K562 (cell line): ENCODE measurements around the gene KCNQ5. TPM values are rescaled to one million over a fixed set of nuclear protein-coding genes. Genes with fewer than 3 reads are reported as not detected.

Experiments
- ATAC-seq: fragments of 200-7000 bp; cut with Tn5 transposase; 3 replicates; pipeline ENCODE4 v1.9.1; 2020; ENCODE audit warnings: moderate library complexity
- BruUV-seq: library from RNA; stranded (reverse); fragments of 400-500 nt; replicated peaks from 2 replicates; lab custom pipeline; 2021; lab: Mats Ljungman, UMichigan
- CTCF ChIA-PET: fragments of 300-600 bp; formaldehyde crosslinking; extraction: SDS; loops from one replicate; lab custom pipeline; 2021; ENCODE audit warnings: low intra/inter-chr PET ratio; lab: Yijun Ruan, JAX
- POLR2A ChIA-PET: fragments of 300-600, 350-650 bp; sonication (Branson Sonifier 250); formaldehyde crosslinking; extraction: SDS; loops from one replicate; lab custom pipeline; 2021; ENCODE audit warnings: antibody characterized with exemption, inconsistent platforms; lab: Yijun Ruan, JAX
- DNase-seq, 4 experiments: peaks; one replicate each; pipeline versions ENCODE4 v3.0.0 to v3.0.0-alpha.2; 2011 to 2018; ENCODE audit warnings: low spot score in 3 of 4, mixed read lengths in 3 of 4; ENCODE audit errors: extremely low read depth in 1 of 4
- FAIRE-seq: peaks from 2 replicates; lab custom pipeline; 2011; peaks lifted over from hg19 to GRCh38; lab: Jason Lieb, UNC
- H2AFZ ChIP-seq: 2 replicates; pipeline ENCODE4 v1.6.0; 2011; ENCODE audit warnings: low read depth, low read length, control low read depth, inconsistent platforms
- H3K27ac ChIP-seq: fragments of 200-600 bp; 3 replicates; pipeline ENCODE4 v1.8.0; 2011; ENCODE audit warnings: low read depth, mild to moderate bottlenecking, control low read depth, inconsistent platforms, low read length, moderate library complexity, mixed read lengths; ENCODE audit errors: extremely low read depth
- H3K27me3 ChIP-seq, 2 experiments: fragments of 300-600 bp in 1 of 2; 2 replicates in 1 of 2; 3 replicates in 1 of 2; pipeline versions ENCODE4 v1.6.0 to v1.8.0; 2011; ENCODE audit warnings: inconsistent platforms in 2 of 2, low read length in 2 of 2, mild to moderate bottlenecking in 1 of 2, mixed read lengths in 1 of 2, moderate library complexity in 1 of 2; ENCODE audit not compliant: control insufficient read depth in 2 of 2, insufficient read depth in 2 of 2
- H3K36me3 ChIP-seq: fragments of 300-600 bp; 3 replicates; pipeline ENCODE4 v1.8.0; 2011; ENCODE audit warnings: mild to moderate bottlenecking, low read length, inconsistent platforms; ENCODE audit not compliant: control insufficient read depth, insufficient read depth
- H3K4me1 ChIP-seq, 2 experiments: fragments of 200-600 bp in 1 of 2; replicated peaks in 1 of 2; 2 replicates in 1 of 2; 3 replicates in 1 of 2; pipeline versions ENCODE4 v1.5.1 to v1.8.0; 2011; ENCODE audit warnings: inconsistent platforms in 2 of 2, low read length in 2 of 2, mild to moderate bottlenecking in 1 of 2, mixed read lengths in 1 of 2, moderate library complexity in 1 of 2; ENCODE audit not compliant: control insufficient read depth in 2 of 2, insufficient read depth in 2 of 2
- H3K4me2 ChIP-seq: 2 replicates; pipeline ENCODE4 v1.6.1; 2011; ENCODE audit warnings: low read length, control low read depth, inconsistent platforms, mixed read lengths; ENCODE audit not compliant: insufficient read depth
- H3K4me3 ChIP-seq: fragments of 200-600 bp; sonication (generic), shearing (Covaris generic); 2 replicates; pipeline ENCODE4 v1.5.1; 2016; ENCODE audit warnings: control low read depth, inconsistent platforms
- H3K79me2 ChIP-seq: fragments of 200-600 bp; 3 replicates; pipeline ENCODE4 v1.8.0; 2011; ENCODE audit warnings: low read length, inconsistent platforms; ENCODE audit not compliant: control insufficient read depth, insufficient read depth
- H3K9ac ChIP-seq, 2 experiments: 2 replicates each; pipeline versions ENCODE4 v1.6.0 to v1.6.1; 2011; ENCODE audit warnings: low read depth in 2 of 2, low read length in 2 of 2, control low read depth in 1 of 2, inconsistent platforms in 1 of 2, mild to moderate bottlenecking in 1 of 2, mixed read lengths in 1 of 2; ENCODE audit not compliant: insufficient read depth in 1 of 2
- H3K9me1 ChIP-seq: one replicate; pipeline ENCODE4 v1.6.0; 2011; ENCODE audit warnings: inconsistent platforms, mild to moderate bottlenecking, low read length, moderate library complexity; ENCODE audit not compliant: control insufficient read depth, insufficient read depth
- H3K9me3 ChIP-seq: replicated peaks from 2 replicates; pipeline ENCODE4 v1.5.1; 2011; ENCODE audit warnings: low read depth, low read length, inconsistent platforms; ENCODE audit not compliant: control insufficient read depth, insufficient read depth
- H4K20me1 ChIP-seq: replicated peaks from 2 replicates; pipeline ENCODE4 v1.6.1; 2011; ENCODE audit warnings: low read length, inconsistent platforms, mixed read lengths; ENCODE audit not compliant: control insufficient read depth, insufficient read depth
- ILF3 ChIP-seq: fragments of 450-650 bp; IDR thresholded peaks from 2 replicates; pipeline ENCODE4 v1.6.1; 2018; ENCODE audit warnings: antibody characterized with exemption, mild to moderate bottlenecking, moderate library complexity, borderline replicate concordance
- MAFF ChIP-seq: IDR thresholded peaks from 2 replicates; pipeline ENCODE4 v1.6.1; 2012; ENCODE audit warnings: low read length, improper control_type of control experiment
- MAFK ChIP-seq: IDR thresholded peaks from 2 replicates; pipeline ENCODE4 v1.6.1; 2011; ENCODE audit warnings: low read length, improper control_type of control experiment
- MECOM ChIP-seq: fragments of 250-450 bp; sonication (Bioruptor Pico); IDR thresholded peaks from 2 replicates; pipeline ENCODE4 v1.8.0; 2022; ENCODE audit warnings: inconsistent platforms
- RUNX1 ChIP-seq: sonication (generic); IDR thresholded peaks from 2 replicates; pipeline ENCODE4 v1.6.1; 2016; ENCODE audit warnings: antibody characterized with exemption, low read depth
- SIN3A ChIP-seq, 2 experiments: fragments of 150-350 bp in 1 of 2; IDR thresholded peaks; 2 replicates each; pipeline ENCODE4 v1.6.1; 2011 to 2016; ENCODE audit warnings: borderline replicate concordance in 2 of 2, low read depth in 2 of 2, low read length in 2 of 2, mild to moderate bottlenecking in 2 of 2, moderate library complexity in 2 of 2; ENCODE audit not compliant: control insufficient read depth in 1 of 2
- SMAD2 ChIP-seq: fragments of 150-350 bp; IDR thresholded peaks from 2 replicates; pipeline ENCODE4 v1.6.1; 2014; ENCODE audit warnings: low read depth, mild to moderate bottlenecking, low read length
- ZNF174 ChIP-seq: fragments of 250-450 bp; sonication (Bioruptor Pico); IDR thresholded peaks from 2 replicates; pipeline ENCODE4 v1.4.0; 2020; ENCODE audit warnings: mild to moderate bottlenecking
- ZNF316 ChIP-seq: fragments of 450-650 bp; IDR thresholded peaks from 2 replicates; pipeline ENCODE4 v1.6.1; 2016
- ZNF445 ChIP-seq: fragments of 250-450 bp; sonication (Bioruptor Pico); IDR thresholded peaks from 2 replicates; pipeline ENCODE4 v1.4.0; 2020; ENCODE audit warnings: low read depth, mild to moderate bottlenecking, moderate library complexity
- WGBS: fragments of 100-300 bp; shearing (Covaris generic); methylation state at CpG from one replicate; pipeline ENCODE4 v1.1.6; 2016; ENCODE audit warnings: low coverage, mixed read lengths; ENCODE audit not compliant: insufficient coverage; ENCODE audit errors: missing lambda C conversion rate; 5-methylcytosine and 5-hydroxymethylcytosine counted together
- in situ Hi-C: fragments of 300-500 bp; cut with MboI; formaldehyde crosslinking; loops from 4 replicates; pipeline ENCODE4 v1.15.0; 2018; ENCODE audit warnings: inconsistent platforms, mixed read lengths
- intact Hi-C: fragments of 100-400 bp; cut with micrococcal nuclease; formaldehyde crosslinking; loops from 2 replicates; pipeline ENCODE4 v1.14.2; 2022
- polyA plus RNA-seq, 8 experiments: library from polyadenylated mRNA; depleted of rRNA in 4 of 8; stranded (reverse) in 5 of 8; unstranded in 3 of 8; fragments of >200 nt; fragmentation: Nextera tagmentation in 2 of 8; fragmentation: Illumina TruSeq in 1 of 8; extraction: Ambion mirVana in 2 of 8; extraction: Trizol in 1 of 8; gene quantifications; 2 replicates each; pipeline versions ENCODE4 v1.2.1 to v1.2.3, GENCODE V29; 2011 to 2014; ENCODE audit warnings: inconsistent platforms in 1 of 8, missing spikeins in 1 of 8
- total RNA-seq, 7 experiments: library from RNA; depleted of rRNA in 6 of 7; stranded (reverse); fragments of >200 nt in 6 of 7; fragmentation: Illumina TruSeq in 2 of 7; extraction: Trizol in 2 of 7; gene quantifications; 2 replicates each; pipeline versions ENCODE4 v1.2.1 to v1.2.3, GENCODE V29; 2011 to 2021; ENCODE audit warnings: low replicate concordance in 1 of 7
- TF ChIP-seq, protein P1 (sequence below): fragments of 200-800 bp; sonication (Bioruptor generic); IDR thresholded peaks from 2 replicates; pipeline ENCODE4 v1.6.1; 2016; ENCODE audit warnings: missing genetic modification characterization, missing compliant biosample characterization

The KCNQ5 gene
- total and polyA plus RNA-seq, 9 of the 15 experiments (the other 6 are each of a cell fraction or from before 2014, with no cell fraction given), result 0.31 to 5.9 (median 2.6) TPM

- Histone ChIP-seq H3K9me3 (no peaks in the 10 kb centered on the region), H4K20me1 (no peaks in the 10 kb centered on the region), H3K9ac (no peak overlapping the region), H3K27me3 (no peaks in the 10 kb centered on the region), H3K36me3 (no peaks in the 10 kb centered on the region), H2AFZ (no peak overlapping the region), H3K79me2 (no peaks in the 10 kb centered on the region), H3K27ac (no peak overlapping the region), H3K4me1 (no peaks in the 10 kb centered on the region), H3K4me2 (no peak overlapping the region), H3K4me3 (no peak overlapping the region), H3K9me1 (no peaks in the 10 kb centered on the region)
- TF ChIP-seq RUNX1 (no peak), ZNF174 (CRISPR knock-in tag) (no peak), SMAD2 (no peak), MECOM (no peak), ZNF316 (peak; percentile 55; the same call in 1 of the 2 replicates), ILF3 (no peak), MAFK (peak; percentile 17; the same call in 1 of the 2 replicates), ZNF445 (CRISPR knock-in tag) (no peak), MAFF (0 out of 2 replicates have a peak, but pooled peaks have one; percentile 15), SIN3A (IDR thresholded peaks at IDR 0.05; ENCODE audit: borderline replicate concordance in 2 of 2, control insufficient read depth in 1 of 2, low read depth in 2 of 2, low read length in 2 of 2) (no peak)
- TF ChIP-seq, protein P1, sequence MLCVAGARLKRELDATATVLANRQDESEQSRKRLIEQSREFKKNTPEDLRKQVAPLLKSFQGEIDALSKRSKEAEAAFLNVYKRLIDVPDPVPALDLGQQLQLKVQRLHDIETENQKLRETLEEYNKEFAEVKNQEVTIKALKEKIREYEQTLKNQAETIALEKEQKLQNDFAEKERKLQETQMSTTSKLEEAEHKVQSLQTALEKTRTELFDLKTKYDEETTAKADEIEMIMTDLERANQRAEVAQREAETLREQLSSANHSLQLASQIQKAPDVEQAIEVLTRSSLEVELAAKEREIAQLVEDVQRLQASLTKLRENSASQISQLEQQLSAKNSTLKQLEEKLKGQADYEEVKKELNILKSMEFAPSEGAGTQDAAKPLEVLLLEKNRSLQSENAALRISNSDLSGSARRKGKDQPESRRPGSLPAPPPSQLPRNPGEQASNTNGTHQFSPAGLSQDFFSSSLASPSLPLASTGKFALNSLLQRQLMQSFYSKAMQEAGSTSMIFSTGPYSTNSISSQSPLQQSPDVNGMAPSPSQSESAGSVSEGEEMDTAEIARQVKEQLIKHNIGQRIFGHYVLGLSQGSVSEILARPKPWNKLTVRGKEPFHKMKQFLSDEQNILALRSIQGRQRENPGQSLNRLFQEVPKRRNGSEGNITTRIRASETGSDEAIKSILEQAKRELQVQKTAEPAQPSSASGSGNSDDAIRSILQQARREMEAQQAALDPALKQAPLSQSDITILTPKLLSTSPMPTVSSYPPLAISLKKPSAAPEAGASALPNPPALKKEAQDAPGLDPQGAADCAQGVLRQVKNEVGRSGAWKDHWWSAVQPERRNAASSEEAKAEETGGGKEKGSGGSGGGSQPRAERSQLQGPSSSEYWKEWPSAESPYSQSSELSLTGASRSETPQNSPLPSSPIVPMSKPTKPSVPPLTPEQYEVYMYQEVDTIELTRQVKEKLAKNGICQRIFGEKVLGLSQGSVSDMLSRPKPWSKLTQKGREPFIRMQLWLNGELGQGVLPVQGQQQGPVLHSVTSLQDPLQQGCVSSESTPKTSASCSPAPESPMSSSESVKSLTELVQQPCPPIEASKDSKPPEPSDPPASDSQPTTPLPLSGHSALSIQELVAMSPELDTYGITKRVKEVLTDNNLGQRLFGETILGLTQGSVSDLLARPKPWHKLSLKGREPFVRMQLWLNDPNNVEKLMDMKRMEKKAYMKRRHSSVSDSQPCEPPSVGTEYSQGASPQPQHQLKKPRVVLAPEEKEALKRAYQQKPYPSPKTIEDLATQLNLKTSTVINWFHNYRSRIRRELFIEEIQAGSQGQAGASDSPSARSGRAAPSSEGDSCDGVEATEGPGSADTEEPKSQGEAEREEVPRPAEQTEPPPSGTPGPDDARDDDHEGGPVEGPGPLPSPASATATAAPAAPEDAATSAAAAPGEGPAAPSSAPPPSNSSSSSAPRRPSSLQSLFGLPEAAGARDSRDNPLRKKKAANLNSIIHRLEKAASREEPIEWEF (CRISPR knock-in tag), result no peak
- 35% methylated on average over 4 of the region's 4 CpGs for WGBS
- BruUV-seq, result no TSS peak
- intact Hi-C loops, result no loop called here
- ChIA-PET POLR2A (no interaction called here), CTCF (no interaction called here)
- DNase-seq (no peak), FAIRE-seq (no peak), ATAC-seq (no peak)
- in situ Hi-C loops, result no loop called here
Measured at GRCh38 chr6:72857791-72858585, 236.1 kb downstream of the KCNQ5 start.
